Loucy (cell line): Measurements from ENCODE around the gene TSSC4.

Experiments
- H2AFZ ChIP-seq: fragments of 200-600 bp; sonication (generic); 2 replicates; pipeline ENCODE4 v1.6.0; 2016; ENCODE audit warnings: antibody characterized with exemption, mild to moderate bottlenecking, low read length, moderate library complexity
- H3F3A ChIP-seq: fragments of 200-600 bp; 2 replicates; pipeline ENCODE4 v1.6.0; 2016; ENCODE audit warnings: antibody characterized with exemption, low read depth, mild to moderate bottlenecking
- H3K27me3 ChIP-seq: fragments of 200-600 bp; sonication (generic); 2 replicates; pipeline ENCODE4 v1.6.1; 2014; ENCODE audit warnings: low read length, mild to moderate bottlenecking; ENCODE audit not compliant: insufficient read depth, poor library complexity, severe bottlenecking
- H3K36me3 ChIP-seq: fragments of 200-600 bp; sonication (generic); 2 replicates; pipeline ENCODE4 v1.6.1; 2016; ENCODE audit warnings: low read length; ENCODE audit not compliant: insufficient read depth
- H3K4me1 ChIP-seq: fragments of 200-600 bp; sonication (generic); 2 replicates; pipeline ENCODE4 v1.5.1; 2014; ENCODE audit warnings: low read length, mild to moderate bottlenecking; ENCODE audit not compliant: insufficient read depth, poor library complexity, severe bottlenecking
- H3K4me2 ChIP-seq: fragments of 200-600 bp; sonication (generic); 2 replicates; pipeline ENCODE4 v1.6.0; 2014; ENCODE audit warnings: antibody characterized with exemption, low read length, low read depth, mild to moderate bottlenecking; ENCODE audit not compliant: poor library complexity, severe bottlenecking
- H3K4me3 ChIP-seq: fragments of 200-600 bp; sonication (generic); 2 replicates; pipeline ENCODE4 v1.5.1; 2014; ENCODE audit warnings: low read length, mild to moderate bottlenecking, mixed read lengths; ENCODE audit not compliant: poor library complexity, severe bottlenecking
- H3K79me2 ChIP-seq: fragments of 200-600 bp; sonication (generic); 2 replicates; pipeline ENCODE4 v1.6.1; 2014; ENCODE audit warnings: low read length; ENCODE audit not compliant: insufficient read depth
- H3K9ac ChIP-seq: fragments of 200-600 bp; sonication (generic); 2 replicates; pipeline ENCODE4 v1.6.0; 2014; ENCODE audit warnings: mild to moderate bottlenecking, low read depth, low read length, moderate library complexity; ENCODE audit not compliant: poor library complexity, severe bottlenecking
- H3K9me2 ChIP-seq: fragments of 200-600 bp; sonication (generic); replicated peaks from 2 replicates; pipeline ENCODE4 v1.6.1; 2016; ENCODE audit warnings: low read depth, low read length, mixed read lengths
- H3K9me3 ChIP-seq: fragments of 200-600 bp; sonication (generic); 2 replicates; pipeline ENCODE4 v1.6.1; 2014; ENCODE audit warnings: mild to moderate bottlenecking, antibody characterized with exemption, low read length, low read depth; ENCODE audit not compliant: insufficient read depth
- H4K20me1 ChIP-seq: fragments of 200-600 bp; sonication (generic); 2 replicates; pipeline ENCODE4 v1.6.0; 2014; ENCODE audit warnings: antibody characterized with exemption, low read length, mild to moderate bottlenecking; ENCODE audit not compliant: insufficient read depth, poor library complexity, severe bottlenecking
- EZH2phosphoT487 ChIP-seq: fragments of 200-600 bp; IDR thresholded peaks from 2 replicates; pipeline ENCODE4 v1.6.1; 2018; ENCODE audit warnings: antibody characterized with exemption, mild to moderate bottlenecking, moderate library complexity, borderline replicate concordance
- TF ChIP-seq, protein P1 (sequence below): fragments of 200-600 bp; sonication (generic); conservative IDR thresholded peaks from 2 replicates; pipeline ENCODE4 v1.5.1; 2014; ENCODE audit warnings: mild to moderate bottlenecking, antibody characterized with exemption, low read length

The TSSC4 gene

DNA sequence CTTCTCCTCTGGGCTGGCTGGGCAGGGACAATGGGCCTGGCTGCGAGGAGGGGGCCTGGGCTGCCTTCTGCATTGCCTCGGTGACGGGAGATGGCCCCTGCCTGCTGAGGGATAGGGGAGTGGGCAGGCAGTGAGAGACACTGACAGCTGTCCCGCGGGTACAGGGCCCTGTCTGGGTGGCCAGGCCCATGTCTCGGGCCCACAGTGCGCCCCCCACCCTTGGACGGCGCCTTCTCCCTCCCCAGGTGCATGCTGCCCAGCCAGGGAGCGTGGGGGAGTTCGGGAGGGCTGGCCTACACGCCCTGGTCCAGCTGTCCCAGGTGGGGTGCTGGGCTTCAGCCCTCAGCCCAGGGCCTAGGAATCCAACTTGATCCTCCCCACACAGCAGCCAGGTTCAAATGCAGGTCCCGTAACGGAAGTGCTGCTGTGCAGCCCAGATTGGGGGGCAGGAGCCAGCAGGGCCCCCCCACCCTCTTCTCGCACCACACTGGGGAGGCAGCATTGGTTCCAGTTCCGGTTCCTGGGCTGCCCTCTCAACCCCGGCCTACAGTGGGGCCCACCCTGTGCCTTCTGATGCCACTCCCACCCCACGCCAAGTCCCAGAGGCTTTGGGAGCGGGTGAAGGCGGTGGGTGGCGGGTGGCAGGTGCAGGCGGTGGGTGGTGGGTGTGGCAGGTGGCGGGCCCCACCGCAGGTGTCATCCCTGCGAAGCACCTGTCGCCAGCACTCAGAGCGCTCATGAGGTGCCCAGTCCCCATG is 7.3 kb upstream of the TSSC4 start:
- H3K9me3 ChIP-seq: no peaks in the 10 kb centered on the region
- H2AFZ ChIP-seq: no peak overlapping the region
- H3K4me2 ChIP-seq: no peak overlapping the region
- peaks cover 67% of the 10 kb centered on the region; the same call in 1 of the 2 replicates for H3K36me3 ChIP-seq
- no peaks in the 10 kb centered on the region for H3K9me2 ChIP-seq
- H3F3A ChIP-seq: no peaks in the 10 kb centered on the region
- no peak overlapping the region for H3K9ac ChIP-seq
- peaks cover 41% of the 10 kb centered on the region for H3K79me2 ChIP-seq
- no peak overlapping the region for H3K4me3 ChIP-seq
- H3K27me3 ChIP-seq: no peaks in the 10 kb centered on the region
- TF ChIP-seq EZH2phosphoT487: no peak
- TF ChIP-seq, protein P1, sequence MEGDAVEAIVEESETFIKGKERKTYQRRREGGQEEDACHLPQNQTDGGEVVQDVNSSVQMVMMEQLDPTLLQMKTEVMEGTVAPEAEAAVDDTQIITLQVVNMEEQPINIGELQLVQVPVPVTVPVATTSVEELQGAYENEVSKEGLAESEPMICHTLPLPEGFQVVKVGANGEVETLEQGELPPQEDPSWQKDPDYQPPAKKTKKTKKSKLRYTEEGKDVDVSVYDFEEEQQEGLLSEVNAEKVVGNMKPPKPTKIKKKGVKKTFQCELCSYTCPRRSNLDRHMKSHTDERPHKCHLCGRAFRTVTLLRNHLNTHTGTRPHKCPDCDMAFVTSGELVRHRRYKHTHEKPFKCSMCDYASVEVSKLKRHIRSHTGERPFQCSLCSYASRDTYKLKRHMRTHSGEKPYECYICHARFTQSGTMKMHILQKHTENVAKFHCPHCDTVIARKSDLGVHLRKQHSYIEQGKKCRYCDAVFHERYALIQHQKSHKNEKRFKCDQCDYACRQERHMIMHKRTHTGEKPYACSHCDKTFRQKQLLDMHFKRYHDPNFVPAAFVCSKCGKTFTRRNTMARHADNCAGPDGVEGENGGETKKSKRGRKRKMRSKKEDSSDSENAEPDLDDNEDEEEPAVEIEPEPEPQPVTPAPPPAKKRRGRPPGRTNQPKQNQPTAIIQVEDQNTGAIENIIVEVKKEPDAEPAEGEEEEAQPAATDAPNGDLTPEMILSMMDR: no peak
- H3K4me1 ChIP-seq: peaks cover 6% of the 10 kb centered on the region
- H4K20me1 ChIP-seq: peaks cover 43% of the 10 kb centered on the region

DNA sequence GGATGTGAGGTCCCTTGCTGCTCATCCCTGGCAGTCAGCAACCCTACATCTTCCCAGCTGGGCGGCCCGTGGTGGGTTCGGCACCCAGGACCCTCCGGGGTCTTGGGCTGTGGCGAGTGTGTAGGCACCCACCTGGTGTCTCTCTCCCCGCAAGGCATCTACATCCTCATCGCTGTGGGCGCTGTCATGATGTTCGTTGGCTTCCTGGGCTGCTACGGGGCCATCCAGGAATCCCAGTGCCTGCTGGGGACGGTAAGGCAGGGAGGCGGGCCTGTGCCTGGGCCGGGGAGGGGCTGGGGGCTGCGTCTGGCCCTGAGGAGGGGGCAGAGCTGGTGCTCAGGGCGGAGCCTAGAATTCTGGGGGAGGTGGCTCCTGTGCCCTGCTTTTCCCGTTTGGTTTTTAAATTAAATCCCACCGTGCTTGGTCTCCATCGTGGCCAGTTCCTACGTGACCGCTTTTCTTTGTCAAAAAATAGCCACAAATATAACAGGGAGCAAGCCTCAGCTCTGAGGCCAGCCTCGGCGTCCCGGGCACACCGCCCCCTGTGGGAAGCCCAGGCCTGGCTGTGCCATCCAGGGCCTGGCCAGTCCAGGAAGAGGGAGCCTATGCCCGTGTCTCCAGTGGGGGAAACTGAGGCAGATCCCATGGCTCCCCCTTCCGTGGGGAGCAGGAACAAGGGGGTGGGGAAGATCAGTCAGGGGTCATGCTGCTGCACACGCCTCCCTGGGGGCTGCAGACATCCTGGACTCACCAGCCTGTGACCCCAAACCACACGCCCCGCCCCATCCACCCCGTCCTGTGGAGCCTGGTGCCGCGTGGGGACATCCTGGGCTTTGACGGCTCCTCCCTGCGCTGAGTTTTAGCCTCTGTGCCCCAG is 6.4 kb upstream of the TSSC4 start:
- TF ChIP-seq, protein P1: no peak
- TF ChIP-seq EZH2phosphoT487: no peak
- H3F3A ChIP-seq: no peaks in the 10 kb centered on the region
- H2AFZ ChIP-seq: no peak overlapping the region
- no peaks in the 10 kb centered on the region for H3K9me3 ChIP-seq
- no peak overlapping the region for H3K9ac ChIP-seq
- no peak overlapping the region for H3K4me3 ChIP-seq
- H3K79me2 ChIP-seq: peaks cover 32% of the 10 kb centered on the region; the same call in 1 of the 2 replicates
- H3K9me2 ChIP-seq: no peaks in the 10 kb centered on the region
- peaks cover 34% of the 10 kb centered on the region for H4K20me1 ChIP-seq
- peaks cover 67% of the 10 kb centered on the region; the same call in 1 of the 2 replicates for H3K36me3 ChIP-seq
- no peak overlapping the region for H3K4me2 ChIP-seq
- H3K27me3 ChIP-seq: no peaks in the 10 kb centered on the region
- peaks cover 3% of the 10 kb centered on the region for H3K4me1 ChIP-seq

- Histone ChIP-seq H3K9ac (no peak overlapping the region), H3K4me1 (peaks cover 8% of the 10 kb centered on the region), H3F3A (no peaks in the 10 kb centered on the region), H3K4me2 (no peak overlapping the region), H3K79me2 (peaks cover 26% of the 10 kb centered on the region; the same call in 1 of the 2 replicates), H3K27me3 (no peaks in the 10 kb centered on the region), H2AFZ (no peak overlapping the region), H3K9me2 (no peaks in the 10 kb centered on the region), H3K36me3 (peaks cover 67% of the 10 kb centered on the region; the same call in 1 of the 2 replicates), H4K20me1 (peaks cover 28% of the 10 kb centered on the region), H3K9me3 (no peaks in the 10 kb centered on the region), H3K4me3 (no peak overlapping the region)
- no peak for TF ChIP-seq EZH2phosphoT487
- TF ChIP-seq, protein P1: no peak
Measured at GRCh38 chr11:2394818-2395105, 5.8 kb upstream of the TSSC4 start.
